Calu3 (cell line): ENCODE data around the gene SPON1. TPM values are rescaled to one million over a fixed set of nuclear protein-coding genes. Genes with fewer than 3 reads are reported as not detected.
A peak's percentile ranks its signal among the peaks of the same experiment; 100 is the strongest.

ENCODE experiments used
- BruUV-seq: library from RNA; stranded (reverse); fragments of 400-500 nt; replicated peaks from 2 replicates; lab custom pipeline; 2021; lab: Mats Ljungman, UMichigan
- CTCF ChIA-PET: fragments of 300-600 bp; sonication (Branson Sonifier 250); formaldehyde crosslinking; loops from one replicate; lab custom pipeline; 2022; ENCODE audit warnings: antibody characterized with exemption; lab: Charles Lee
- DNase-seq: peaks from one replicate; pipeline ENCODE4 v3.0.0; 2022
- H3K27ac Mint-ChIP-seq: one replicate; pipeline ENCODE4 v1.8.0; 2022; ENCODE audit warnings: mixed read lengths; ENCODE audit not compliant: unreplicated experiment
- H3K27me3 Mint-ChIP-seq: one replicate; pipeline ENCODE4 v1.8.0; 2022; ENCODE audit warnings: mixed read lengths; ENCODE audit not compliant: unreplicated experiment
- H3K36me3 Mint-ChIP-seq: one replicate; pipeline ENCODE4 v1.8.0; 2022; ENCODE audit warnings: mild to moderate bottlenecking, moderate library complexity, mixed read lengths; ENCODE audit not compliant: insufficient read depth, unreplicated experiment
- H3K4me1 Mint-ChIP-seq: one replicate; pipeline ENCODE4 v1.8.0; 2022; ENCODE audit warnings: mild to moderate bottlenecking, low read depth, mixed read lengths; ENCODE audit not compliant: unreplicated experiment
- H3K4me3 Mint-ChIP-seq: one replicate; pipeline ENCODE4 v1.8.0; 2022; ENCODE audit warnings: mild to moderate bottlenecking, low read depth, moderate library complexity, mixed read lengths; ENCODE audit not compliant: unreplicated experiment
- H3K9me3 Mint-ChIP-seq: one replicate; pipeline ENCODE4 v1.8.0; 2022; ENCODE audit warnings: low read depth, mixed read lengths; ENCODE audit not compliant: unreplicated experiment
- intact Hi-C: fragments of 100-400 bp; cut with micrococcal nuclease; formaldehyde crosslinking; loops from one replicate; pipeline ENCODE4 v1.10.0; 2022; ENCODE audit not compliant: unreplicated experiment
- total RNA-seq: library from RNA; stranded (reverse); gene quantifications from 2 replicates; pipeline ENCODE4 v1.2.3, GENCODE V29; 2022
- TF ChIP-seq, protein P1 (sequence below): fragments of 200-600 bp; IDR thresholded peaks from one replicate; pipeline ENCODE4 v1.8.0; 2022; ENCODE audit warnings: antibody characterized with exemption; ENCODE audit not compliant: unreplicated experiment

The SPON1 gene
- total RNA-seq, 1 experiment from 2014 or later, result not detected

- Mint-ChIP-seq H3K27me3 (no peaks in the 10 kb centered on the region), H3K4me1 (no peaks in the 10 kb centered on the region)
Observed at GRCh38 chr11:14300661-14301304, 338.3 kb downstream of the SPON1 start.

GRCh38 chr11:14304601-14305000 is 342.1 kb downstream of the SPON1 start:
- CTCF ChIA-PET, result interaction anchor here (0.6 kb wide), 1 partner anchor 65 kb away, joined by 5 read pairs; no protein-coding TSS in a partner anchor
- no peaks in the 10 kb centered on the region for H3K27me3 Mint-ChIP-seq
- H3K36me3 Mint-ChIP-seq, result no peaks in the 10 kb centered on the region
- H3K27ac Mint-ChIP-seq, result no peak overlapping the region
- intact Hi-C loops, result no loop called here
- DNase-seq, result no peak
- no peak overlapping the region for H3K4me3 Mint-ChIP-seq
- no TSS peak for BruUV-seq
- TF ChIP-seq, protein P1, sequence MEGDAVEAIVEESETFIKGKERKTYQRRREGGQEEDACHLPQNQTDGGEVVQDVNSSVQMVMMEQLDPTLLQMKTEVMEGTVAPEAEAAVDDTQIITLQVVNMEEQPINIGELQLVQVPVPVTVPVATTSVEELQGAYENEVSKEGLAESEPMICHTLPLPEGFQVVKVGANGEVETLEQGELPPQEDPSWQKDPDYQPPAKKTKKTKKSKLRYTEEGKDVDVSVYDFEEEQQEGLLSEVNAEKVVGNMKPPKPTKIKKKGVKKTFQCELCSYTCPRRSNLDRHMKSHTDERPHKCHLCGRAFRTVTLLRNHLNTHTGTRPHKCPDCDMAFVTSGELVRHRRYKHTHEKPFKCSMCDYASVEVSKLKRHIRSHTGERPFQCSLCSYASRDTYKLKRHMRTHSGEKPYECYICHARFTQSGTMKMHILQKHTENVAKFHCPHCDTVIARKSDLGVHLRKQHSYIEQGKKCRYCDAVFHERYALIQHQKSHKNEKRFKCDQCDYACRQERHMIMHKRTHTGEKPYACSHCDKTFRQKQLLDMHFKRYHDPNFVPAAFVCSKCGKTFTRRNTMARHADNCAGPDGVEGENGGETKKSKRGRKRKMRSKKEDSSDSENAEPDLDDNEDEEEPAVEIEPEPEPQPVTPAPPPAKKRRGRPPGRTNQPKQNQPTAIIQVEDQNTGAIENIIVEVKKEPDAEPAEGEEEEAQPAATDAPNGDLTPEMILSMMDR, result no peak
- H3K4me1 Mint-ChIP-seq, result no peaks in the 10 kb centered on the region
- no peaks in the 10 kb centered on the region for H3K9me3 Mint-ChIP-seq

More at GRCh38 chr11:14300661-14301304, 338.3 kb downstream of the SPON1 start:
- DNase-seq, result peak; percentile 57
- intact Hi-C loops, result loop anchor here (1.0 to 2.0 kb wide), 2 partner anchors 118 to 155 kb away; no protein-coding TSS in a partner anchor
- Mint-ChIP-seq H3K36me3 (no peaks in the 10 kb centered on the region), H3K27ac (no peak overlapping the region), H3K9me3 (no peaks in the 10 kb centered on the region), H3K4me3 (no peak overlapping the region)
- BruUV-seq, result no TSS peak
- TF ChIP-seq, protein P1, result peak; percentile 68
- CTCF ChIA-PET, result interaction anchor here (0.6 to 2.8 kb wide), 13 partner anchors 8 to 813 kb away, joined by 3 to 56 read pairs (median 4); partner anchors contain the start of gene CYP2R1

DNA sequence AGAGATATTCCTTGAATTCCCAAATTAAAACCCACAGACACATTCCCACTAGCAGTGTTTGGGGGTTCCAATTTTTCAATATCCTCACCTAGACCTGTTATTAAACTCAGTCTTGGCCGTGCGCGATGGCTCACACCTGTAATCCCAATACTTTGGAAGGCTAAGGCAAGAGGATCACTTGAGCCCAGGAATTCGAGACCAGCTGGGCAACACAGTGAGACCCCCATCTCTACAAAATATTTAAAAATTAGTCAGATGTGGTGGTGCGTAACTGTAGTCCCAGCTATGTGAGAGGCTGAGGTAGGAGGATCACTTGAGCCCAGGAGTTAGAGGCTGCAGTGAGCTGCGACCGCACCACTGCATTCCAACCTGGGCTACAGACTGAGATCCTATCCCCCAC is 343.1 kb downstream of the SPON1 start:
- no peaks in the 10 kb centered on the region for H3K36me3 Mint-ChIP-seq
- CTCF ChIA-PET, result no interaction called here
- no peak for DNase-seq
- H3K27me3 Mint-ChIP-seq, result no peaks in the 10 kb centered on the region
- BruUV-seq, result no TSS peak
- no peak overlapping the region for H3K4me3 Mint-ChIP-seq
- no peaks in the 10 kb centered on the region for H3K9me3 Mint-ChIP-seq
- H3K4me1 Mint-ChIP-seq, result no peaks in the 10 kb centered on the region
- no peak overlapping the region for H3K27ac Mint-ChIP-seq
- TF ChIP-seq, protein P1, result no peak
- intact Hi-C loops, result loop anchor here (5.0 kb wide), 1 partner anchor 52 kb away; the partner anchor contains the start of gene RRAS2

- Mint-ChIP-seq H3K4me1 (no peaks in the 10 kb centered on the region), H3K36me3 (no peaks in the 10 kb centered on the region), H3K4me3 (no peak overlapping the region), H3K27me3 (no peaks in the 10 kb centered on the region), H3K27ac (no peak overlapping the region), H3K9me3 (no peaks in the 10 kb centered on the region)
- no peak for DNase-seq
- intact Hi-C loops, result loop anchor here (5.0 kb wide), 1 partner anchor 51 kb away; the partner anchor contains the start of gene RRAS2
- CTCF ChIA-PET, result interaction anchor here (0.7 kb wide), 1 partner anchor 149 kb away, joined by 8 read pairs; no protein-coding TSS in a partner anchor
- BruUV-seq, result no TSS peak
- TF ChIP-seq, protein P1, result no peak
Observed at GRCh38 chr11:14306481-14306880, 344.0 kb downstream of the SPON1 start.
